Right renal cortex interstitium (tissue), 3 donors: ENCODE data around the gene CYP4B1. TPM values are rescaled to one million over a fixed set of nuclear protein-coding genes. Genes with fewer than 3 reads are reported as not detected.
"Not testable (repeated sequence)": the region's sequence is repeated elsewhere in the genome, so short reads cannot be mapped to it uniquely, and the experiment has no call there.

Experiments used
- DNase-seq, 3 donors: peaks; one replicate each; pipeline ENCODE4 v3.0.0-alpha.2; 2013; ENCODE audit warnings: low read depth in 3 of 3, low spot score in 2 of 3
- polyA plus RNA-seq, 3 donors: library from polyadenylated mRNA; unstranded; fragments of 120-200 nt; gene quantifications; one replicate each; pipeline ENCODE4 v1.2.1, GENCODE V29; 2013; ENCODE audit not compliant: insufficient read length in 3 of 3

Gene CYP4B1
- polyA plus RNA-seq, result 1 to 10 TPM in 2 of 3 donors, under 1 TPM in 1; 0.79 to 2.3 (median 2.3) TPM

DNA sequence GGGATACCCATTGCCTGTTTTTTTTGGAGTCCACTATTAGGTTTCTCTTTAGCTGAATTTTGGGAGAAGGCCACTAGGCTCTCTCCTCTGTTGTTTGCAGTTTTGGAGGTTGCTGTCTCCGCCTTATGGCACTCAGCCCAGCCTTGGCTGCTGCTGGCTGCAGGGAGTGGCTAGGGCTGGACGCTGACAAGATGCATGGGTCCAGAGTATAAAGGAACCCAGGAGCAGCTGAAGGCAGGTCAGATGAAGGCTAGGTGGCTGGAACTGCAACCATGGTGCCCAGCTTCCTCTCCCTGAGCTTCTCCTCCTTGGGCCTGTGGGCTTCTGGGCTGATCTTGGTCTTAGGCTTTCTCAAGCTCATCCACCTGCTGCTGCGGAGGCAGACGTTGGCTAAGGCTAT is at the start of gene CYP4B1:
Gene CYP4B1, plus strand, starts transcription at position 237 of the 400 bp plus-strand sequence. Its CDS starts 36 bp downstream, at position 273.
- DNase-seq, result no peak

DNA sequence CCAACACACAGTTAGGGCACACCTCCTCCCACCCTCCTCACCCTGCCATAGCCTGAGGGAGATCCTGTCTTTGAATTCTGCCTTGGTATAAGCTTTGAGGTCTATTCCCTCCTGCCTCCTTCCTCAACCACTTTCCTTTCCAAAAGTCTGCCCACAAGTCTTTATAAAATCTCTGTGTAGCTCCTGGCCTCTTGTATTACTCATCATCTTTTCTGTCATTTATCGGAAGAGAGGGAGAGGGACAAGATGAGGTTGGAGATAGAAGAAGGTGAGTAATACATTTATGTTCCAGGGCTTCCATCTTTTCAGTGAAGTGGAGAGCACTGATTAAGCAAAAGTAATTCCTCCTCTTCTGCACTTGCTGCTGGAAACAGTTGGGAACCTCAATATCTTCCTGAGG is 49.4 kb upstream of the CYP4B1 start:
- DNase-seq, result no peak

DNA sequence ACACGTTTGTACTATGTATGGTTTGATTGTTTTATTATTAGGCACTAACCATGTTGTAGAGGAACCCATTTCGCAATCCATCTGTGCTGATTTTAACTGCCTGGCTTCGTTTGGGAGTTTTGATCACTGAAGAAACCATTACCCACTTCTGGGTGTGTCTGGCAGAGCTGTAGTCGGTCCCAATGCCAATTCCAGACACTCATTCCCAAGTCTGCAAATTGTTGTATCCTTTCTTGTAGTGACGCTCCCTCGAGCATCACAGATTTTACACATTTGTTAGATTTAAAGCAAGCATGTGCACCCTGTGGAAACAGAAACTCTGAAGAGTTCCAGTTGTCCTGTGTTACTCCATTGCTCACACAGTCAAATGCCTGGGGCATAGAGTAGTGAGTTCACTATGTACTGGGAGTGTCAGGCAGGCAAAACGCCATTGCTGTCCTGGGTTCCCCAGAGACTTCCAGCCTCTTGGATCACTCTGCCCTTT is 48.9 kb upstream of the CYP4B1 start:
- DNase-seq, result no peak

DNA sequence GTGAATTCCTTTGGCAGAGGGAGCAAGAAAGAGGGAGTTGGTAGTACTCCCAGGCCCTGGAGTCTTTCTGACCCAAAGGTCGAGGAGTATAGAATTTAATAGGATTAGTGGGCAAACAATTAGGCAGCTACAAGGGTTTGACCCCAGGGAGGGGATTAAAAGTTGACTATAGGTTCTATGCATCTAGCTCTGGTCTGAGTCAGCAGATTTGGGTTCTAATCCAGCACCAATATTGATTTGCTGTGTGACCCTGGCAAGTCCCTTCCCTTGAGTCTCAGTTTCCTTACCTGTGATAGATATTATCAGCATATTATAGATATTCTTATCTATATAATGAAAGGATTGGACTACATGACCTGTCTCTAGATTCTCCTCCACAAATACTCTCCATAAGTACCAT is 44.9 kb upstream of the CYP4B1 start:
- no peak for DNase-seq

DNA sequence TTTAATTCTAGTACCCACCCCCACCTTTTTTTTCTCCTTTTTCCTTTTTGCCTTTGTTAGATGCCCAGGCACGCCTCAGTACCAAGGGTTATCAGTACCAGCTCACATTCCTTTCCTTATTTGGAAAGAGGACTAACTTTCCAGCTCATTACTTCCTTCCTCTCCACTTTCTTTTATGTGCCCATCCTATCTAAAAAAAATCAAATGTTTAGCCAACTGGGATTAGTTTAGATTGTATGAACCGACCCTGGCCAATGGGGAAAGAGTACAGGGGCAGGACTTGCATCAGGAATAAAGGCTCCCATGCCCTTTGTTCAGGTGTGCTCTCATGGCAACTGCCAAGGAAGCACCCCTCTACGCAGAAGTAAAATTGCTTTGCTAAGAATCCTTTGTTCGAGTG is 44.1 kb upstream of the CYP4B1 start:
- DNase-seq, result not testable (repeated sequence)

DNA sequence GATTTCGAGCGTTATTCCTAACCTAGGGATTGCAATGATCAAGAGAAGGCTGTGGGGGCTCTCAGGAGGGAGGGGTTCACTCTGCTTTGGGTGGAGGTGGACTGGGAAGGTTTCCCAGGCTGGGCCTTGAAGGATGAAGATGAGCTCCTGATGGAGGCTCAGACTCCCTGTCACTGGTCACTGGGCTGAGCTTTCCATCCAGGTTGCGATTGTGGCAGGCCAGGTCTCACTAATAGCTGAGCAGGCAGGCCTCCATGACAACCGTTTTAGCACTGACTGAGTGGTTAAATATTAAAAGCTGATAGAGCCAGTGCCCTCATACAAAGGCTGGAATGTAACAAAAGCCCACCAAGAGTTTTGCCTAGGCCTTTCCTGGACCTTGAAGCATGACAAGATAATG is 43.7 kb upstream of the CYP4B1 start:
- DNase-seq, result no peak

DNA sequence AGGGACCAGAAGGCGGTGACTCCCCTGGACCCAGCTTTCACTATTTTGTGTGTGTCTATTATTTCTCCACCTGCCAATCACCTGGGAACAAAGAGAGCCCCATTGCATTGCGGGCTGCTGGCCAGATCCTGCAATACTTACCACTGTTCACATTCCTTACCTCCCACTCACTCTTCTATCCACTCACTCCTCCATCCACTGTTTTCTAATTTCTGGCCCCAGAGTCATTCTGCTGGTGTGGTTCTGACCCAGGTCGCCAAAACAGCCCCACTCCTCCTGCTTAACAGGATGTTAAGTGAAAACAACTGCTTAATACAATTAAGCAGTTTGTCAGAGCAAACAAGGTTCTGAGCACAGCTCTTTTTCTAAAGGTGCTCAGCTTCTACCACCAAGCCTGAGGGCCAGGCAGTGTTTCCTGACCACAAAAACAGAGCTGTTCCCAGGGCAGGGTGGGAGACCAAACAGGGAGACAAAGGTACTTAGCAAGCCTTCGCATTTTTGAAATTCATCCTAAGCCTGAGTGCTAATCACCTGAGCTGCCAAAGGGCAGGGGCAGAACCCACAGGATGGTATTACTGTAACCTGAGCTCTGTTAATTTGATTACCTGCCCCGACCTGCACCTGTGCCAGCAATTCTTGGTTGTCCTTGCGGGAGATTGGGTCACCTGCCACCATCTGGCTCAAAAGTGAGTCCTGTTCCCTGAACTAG is 41.4 kb upstream of the CYP4B1 start:
- no peak for DNase-seq

DNA sequence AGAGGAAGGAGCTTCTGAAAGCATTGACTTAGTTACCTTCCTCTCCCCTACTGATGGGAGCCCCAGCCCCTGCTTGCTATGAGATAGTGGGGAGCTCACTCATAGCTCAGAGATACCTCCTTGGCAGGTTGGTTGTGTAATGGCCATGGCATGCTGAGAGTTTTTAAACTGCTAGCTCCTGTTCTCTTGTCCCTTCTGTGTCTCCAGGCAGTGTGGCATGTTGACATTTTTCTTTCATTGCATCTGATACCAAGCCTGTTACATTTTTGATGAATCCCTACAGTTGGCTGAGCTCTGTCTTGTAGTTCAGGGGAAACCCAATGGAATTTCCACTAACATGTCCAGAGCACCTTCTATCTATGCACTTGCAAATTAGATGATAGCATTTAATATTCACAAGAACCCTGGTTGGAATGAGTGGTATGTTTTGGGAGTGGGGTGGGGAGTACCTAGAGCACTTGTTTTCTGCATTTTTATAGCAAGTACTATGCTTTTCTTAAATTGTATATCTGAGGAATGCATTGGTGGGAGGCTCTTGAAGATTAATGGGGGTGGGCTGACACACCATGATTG is 40.8 kb upstream of the CYP4B1 start:
- DNase-seq, result no peak

DNA sequence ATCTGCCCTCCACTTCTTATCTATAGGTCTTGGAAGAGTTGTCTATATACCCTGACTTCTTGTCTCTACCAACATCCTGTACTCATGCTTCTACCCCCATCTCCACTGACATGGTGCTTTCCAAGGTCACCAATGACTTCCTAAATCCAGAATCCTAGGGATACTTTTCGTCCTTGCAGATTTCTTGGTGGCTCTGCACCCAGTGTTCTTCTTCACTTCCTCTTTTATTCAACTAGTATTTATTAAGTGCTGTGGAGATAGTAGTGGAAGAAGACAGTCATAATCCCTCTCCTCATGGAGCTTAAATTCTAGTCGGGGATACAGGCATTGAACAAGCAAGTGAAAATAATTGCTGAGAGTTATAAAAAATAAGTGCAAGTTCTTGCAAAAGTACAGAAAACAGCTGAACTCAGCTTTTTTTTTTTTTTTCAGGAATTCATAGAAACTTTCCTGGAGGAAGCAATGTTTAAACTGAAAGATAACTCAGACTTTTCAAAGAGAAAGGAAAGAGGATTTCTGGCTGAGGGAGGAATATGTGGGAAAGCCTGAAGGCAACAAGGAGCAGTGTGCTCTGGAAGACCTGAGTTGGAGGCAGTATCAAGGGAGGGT is 38.2 kb upstream of the CYP4B1 start:
- DNase-seq, result no peak

DNA sequence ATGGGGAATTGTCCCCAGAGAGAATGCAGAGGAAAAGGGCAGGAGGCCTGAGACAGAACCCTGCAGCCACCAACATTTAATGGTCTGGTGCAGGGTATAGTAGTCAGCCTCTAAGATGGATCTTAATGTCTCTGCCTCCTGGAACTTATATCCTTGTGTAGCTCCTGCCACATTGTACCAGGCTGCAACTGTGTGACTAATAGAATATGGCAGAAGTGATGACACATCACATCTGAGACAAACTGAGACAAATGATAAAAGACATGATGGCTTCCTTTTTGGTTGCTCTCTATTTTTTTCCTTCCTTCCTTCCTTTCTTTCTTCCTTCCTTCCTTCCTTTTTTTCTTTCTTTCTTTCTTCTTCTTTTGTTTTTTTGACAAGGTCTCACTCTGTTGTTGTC is 37.1 kb upstream of the CYP4B1 start:
- DNase-seq, result no peak

DNA sequence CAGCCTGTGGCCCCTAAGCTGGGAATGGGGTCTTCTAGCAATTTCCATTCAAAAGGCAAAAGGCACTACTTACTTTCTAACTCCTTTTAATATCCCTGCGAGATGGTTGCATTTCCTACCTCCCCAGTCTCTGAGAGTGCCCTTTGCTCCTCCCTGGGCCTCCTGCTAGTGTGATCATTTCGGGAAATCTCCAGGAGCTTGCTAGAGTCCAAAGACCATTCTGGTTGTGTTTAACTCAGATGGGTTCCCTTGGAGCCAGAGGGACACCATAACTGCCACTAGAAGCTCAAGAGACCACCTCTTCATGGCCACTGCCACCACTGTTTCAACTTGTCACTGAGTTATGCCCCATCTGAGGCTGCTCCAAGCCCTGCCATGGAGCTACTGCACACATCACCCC is 34.4 kb upstream of the CYP4B1 start:
- no peak for DNase-seq

DNA sequence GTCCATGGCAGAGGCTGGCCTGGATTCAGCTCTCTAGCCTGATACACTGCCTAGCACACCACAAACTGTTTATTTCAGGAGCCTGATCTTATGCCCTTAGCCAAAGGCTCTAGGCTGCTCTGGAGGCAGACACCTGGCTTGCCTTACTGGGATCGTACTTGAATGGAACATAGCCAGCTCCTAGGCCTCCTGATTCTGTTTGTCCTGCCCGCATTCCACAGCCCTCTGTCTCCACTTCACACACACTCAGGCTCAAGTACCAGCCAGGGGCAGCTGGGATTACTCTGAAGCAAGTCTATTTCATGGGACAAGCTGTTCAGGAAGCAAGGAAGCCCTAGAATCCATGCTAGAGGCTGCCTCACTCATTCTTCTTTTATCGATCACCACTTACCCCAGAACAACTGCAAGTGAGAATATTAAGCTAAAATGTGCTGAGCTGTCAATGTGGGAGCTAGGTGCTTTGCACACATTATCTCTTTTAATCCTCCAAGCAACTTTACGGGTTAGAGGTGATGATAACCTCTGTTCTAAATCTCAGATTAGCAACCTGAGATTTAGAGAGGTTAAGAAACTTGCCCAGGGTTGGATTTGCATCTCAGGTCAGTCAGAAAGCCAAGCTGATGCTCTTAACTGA is 31.1 kb upstream of the CYP4B1 start:
- no peak for DNase-seq

DNA sequence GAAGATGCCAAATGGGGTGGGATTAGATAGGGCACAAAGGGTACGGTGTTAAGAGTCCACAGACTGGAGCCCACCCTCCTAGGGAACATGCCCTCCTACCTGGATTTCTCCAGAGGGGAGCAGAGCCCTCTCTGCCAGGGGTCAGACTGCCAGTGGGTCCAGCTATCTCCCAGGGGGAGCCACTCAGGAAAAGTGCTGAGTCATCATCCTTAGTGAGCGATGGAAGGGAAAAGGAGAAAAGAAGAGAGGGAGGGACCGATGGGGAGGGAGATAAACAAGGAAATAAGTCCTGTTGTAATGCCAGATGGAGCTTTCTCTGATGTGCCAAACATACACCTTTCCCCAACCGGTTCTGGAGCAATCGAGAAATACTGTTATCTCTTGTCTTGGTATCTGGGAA is 30.4 kb upstream of the CYP4B1 start:
- no peak for DNase-seq

DNA sequence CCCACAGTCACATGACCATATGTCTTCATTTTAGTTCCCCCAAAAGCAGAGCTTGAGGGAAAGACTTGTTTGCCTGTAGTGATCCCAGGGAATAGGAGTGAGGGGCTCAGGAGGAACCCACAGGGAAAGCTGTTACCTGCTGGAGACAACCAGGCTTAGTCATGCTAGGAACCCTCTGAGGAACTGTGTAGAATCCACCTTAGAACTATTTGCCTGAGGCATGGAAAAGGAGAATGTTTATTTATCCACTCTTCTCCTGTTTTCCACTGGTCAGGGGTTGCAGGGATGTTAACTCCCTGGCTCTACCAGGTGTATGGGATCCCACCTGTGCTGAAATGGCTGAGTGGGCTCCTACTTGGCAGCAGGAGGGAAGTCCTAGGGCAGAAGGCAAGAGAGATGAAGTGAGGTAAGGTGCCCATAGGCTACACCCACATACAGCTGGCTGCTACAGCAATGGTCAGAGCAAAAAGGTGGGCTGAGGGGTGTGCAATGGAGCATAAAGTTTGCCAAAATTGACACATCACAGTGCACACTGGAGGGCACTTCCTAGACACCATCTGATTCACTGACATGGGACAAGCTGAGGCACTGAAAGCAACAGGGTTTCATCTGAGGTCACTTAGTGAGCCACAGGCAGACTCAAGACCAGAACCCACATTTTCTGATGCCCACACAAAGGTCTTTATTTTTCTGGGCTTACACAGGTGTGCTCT is 29.7 kb upstream of the CYP4B1 start:
- DNase-seq, result no peak

DNA sequence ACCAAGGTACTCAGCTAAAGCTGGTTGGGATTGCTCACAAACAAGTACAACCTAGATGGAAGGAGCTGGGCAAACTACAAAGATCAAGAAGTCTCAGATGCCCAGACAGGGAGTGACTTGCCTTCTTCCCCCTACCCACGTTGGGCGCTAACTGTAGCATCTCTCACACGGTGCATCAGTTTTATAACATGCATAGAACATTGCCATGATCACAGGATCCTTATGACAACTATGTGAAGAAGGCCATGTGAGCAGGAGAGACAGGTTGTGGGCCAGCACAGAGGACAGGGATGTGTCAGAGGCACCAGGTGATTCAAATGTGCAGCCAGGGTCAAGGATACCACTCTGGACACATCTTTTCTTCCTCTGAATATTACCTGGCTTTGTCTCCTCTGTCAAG is 28.3 kb upstream of the CYP4B1 start:
- no peak for DNase-seq

DNA sequence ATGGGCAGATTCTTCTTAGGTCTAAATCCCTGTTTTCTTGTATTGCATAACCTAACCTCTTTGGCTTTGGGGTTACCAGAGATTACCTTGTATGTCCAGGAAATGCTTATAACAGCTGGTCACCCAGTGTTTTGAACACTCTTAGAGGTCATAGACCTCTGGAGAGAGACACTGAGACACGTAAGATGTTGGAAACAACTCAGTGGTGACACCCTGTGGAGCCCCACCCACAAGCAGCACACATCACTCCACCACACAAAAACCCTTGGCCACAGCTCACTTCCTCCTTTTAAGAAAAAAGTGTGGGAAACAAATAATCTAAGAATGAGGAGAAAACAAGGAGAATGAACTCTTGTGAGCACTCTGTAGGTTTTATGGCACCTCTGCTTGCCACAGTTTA is 26.3 kb upstream of the CYP4B1 start:
- no peak for DNase-seq

DNA sequence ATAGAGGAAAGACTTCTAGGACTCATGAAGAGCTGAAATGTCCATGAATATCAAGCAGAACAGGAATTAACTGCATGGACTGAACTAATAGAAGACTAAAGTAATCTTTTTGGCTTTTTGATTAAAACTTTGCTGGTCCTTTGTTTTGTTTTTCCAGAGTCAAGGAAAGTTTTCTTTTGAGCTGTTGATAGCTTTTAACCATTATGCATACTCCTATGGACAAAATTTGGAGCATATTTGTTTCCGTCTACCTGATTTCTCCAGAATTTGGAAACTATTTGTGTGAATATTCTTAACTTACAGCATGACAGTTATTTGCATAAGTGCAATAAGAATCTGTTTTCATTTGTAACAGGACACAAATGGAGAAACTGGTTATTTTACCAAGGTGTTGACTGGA is 24.5 kb upstream of the CYP4B1 start:
- DNase-seq, result no peak

DNA sequence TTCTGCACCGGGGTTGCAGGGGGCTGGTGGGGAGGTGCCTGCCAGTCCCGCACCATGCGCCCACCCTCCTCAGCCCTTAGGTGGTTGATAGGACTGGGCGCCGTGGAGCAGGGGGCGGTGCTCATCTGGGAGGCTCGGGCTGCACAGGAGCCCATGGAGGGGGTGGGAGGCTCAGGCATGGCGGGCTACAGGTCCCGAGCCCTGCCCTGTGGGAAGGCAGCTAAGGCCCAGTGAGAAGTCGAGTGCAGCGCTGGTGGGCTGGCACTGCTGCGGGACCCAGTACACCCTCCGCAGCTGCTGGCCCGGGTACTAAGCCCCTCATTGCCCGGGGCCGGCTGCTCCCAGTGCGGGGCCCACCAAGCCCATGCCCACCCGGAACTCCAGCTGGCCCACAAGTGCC is 20.4 kb upstream of the CYP4B1 start:
- DNase-seq, result not testable (repeated sequence)

DNA sequence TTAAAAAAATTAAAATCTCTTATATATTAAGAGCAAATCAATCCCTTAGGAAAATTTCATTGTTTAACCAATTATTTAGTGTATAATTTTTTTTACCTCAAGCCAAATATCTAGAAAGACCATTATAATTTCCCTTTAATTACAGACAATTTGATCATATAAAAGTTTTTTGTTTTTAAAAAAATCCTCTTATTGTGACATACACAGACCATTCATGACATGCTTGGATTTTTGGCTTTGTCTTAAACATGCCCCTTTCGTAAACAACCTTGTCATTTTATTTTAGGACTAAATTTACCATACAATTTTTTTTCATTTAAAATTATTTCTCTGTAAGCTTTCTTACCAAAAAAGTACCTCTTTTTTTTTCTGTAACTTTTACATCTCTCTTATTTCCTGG is 14.2 kb upstream of the CYP4B1 start:
- DNase-seq, result no peak

DNA sequence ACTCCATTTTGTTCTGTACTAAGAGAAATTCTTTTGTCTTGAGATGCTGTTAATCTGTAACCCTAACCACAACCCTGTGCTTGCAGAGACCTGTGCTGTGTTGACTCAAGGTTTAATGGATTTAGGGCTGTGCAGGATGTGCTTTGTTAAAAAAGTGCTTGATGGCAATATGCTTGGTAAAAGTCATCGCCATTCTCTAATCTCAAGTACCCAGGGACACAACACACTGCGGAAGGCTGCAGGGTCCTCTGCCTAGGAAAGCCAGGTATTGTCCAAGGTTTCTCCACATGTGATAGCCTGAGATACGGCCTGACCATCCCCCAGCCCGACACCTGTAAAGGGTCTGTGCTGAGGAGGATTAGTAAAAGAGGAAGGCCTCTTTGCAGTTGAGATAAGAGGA is 10.2 kb upstream of the CYP4B1 start:
- DNase-seq, result not testable (repeated sequence)
